ENCODE measurements around the gene TAGLN2.

Gene TAGLN2

GRCh38 chr1:159931101-159931794 lies 5.9 kb upstream of the TAGLN2 start:
- H3K27me3 ChIP-seq (ENCODE audit: control insufficient read depth, insufficient read depth, low read length): no peaks in the 10 kb centered on the region
- H3K4me1 ChIP-seq (ENCODE audit: control insufficient read depth, insufficient read depth, low read length): peaks cover 18% of the 10 kb centered on the region

GRCh38 chr1:159930634-159931033 lies 5.3 kb upstream of the TAGLN2 start:
- Histone ChIP-seq H3K27me3 (ENCODE audit: control insufficient read depth, insufficient read depth, low read length) (no peaks in the 10 kb centered on the region), H3K36me3 (ENCODE audit: control insufficient read depth, insufficient read depth, low read length) (no peaks in the 10 kb centered on the region), H3K4me3 (ENCODE audit: low read length) (no peak overlapping the region), H3K9ac (ENCODE audit: low read length) (no peak overlapping the region), H3K4me1 (ENCODE audit: control insufficient read depth, insufficient read depth, low read length) (peaks cover 20% of the 10 kb centered on the region), H3K9me3 (ENCODE audit: control insufficient read depth, low read length) (no peaks in the 10 kb centered on the region)

More at GRCh38 chr1:159931101-159931794, 5.9 kb upstream of the TAGLN2 start:
- Histone ChIP-seq H3K9me3 (ENCODE audit: control insufficient read depth, low read length) (no peaks in the 10 kb centered on the region), H3K4me3 (ENCODE audit: low read length) (no peak overlapping the region), H3K9ac (ENCODE audit: low read length) (no peak overlapping the region), H3K36me3 (ENCODE audit: control insufficient read depth, insufficient read depth, low read length) (no peaks in the 10 kb centered on the region)

- H3K9ac ChIP-seq (ENCODE audit: low read length): no peak overlapping the region
- no peak overlapping the region for H3K4me3 ChIP-seq (ENCODE audit: low read length)
- no peaks in the 10 kb centered on the region for H3K27me3 ChIP-seq (ENCODE audit: control insufficient read depth, insufficient read depth, low read length)
- H3K9me3 ChIP-seq (ENCODE audit: control insufficient read depth, low read length): no peaks in the 10 kb centered on the region
- H3K36me3 ChIP-seq (ENCODE audit: control insufficient read depth, insufficient read depth, low read length): no peaks in the 10 kb centered on the region
- H3K4me1 ChIP-seq (ENCODE audit: control insufficient read depth, insufficient read depth, low read length): peaks cover 20% of the 10 kb centered on the region
Measured at GRCh38 chr1:159930216-159930615, 4.9 kb upstream of the TAGLN2 start.

- Histone ChIP-seq H3K9me3 (ENCODE audit: control insufficient read depth, low read length) (no peaks in the 10 kb centered on the region), H3K9ac (ENCODE audit: low read length) (peak overlapping the region; percentile 42), H3K4me1 (ENCODE audit: control insufficient read depth, insufficient read depth, low read length) (peaks cover 20% of the 10 kb centered on the region), H3K27me3 (ENCODE audit: control insufficient read depth, insufficient read depth, low read length) (no peaks in the 10 kb centered on the region), H3K4me3 (ENCODE audit: low read length) (no peak overlapping the region), H3K36me3 (ENCODE audit: control insufficient read depth, insufficient read depth, low read length) (peaks cover 3% of the 10 kb centered on the region)
Measured at GRCh38 chr1:159929155-159930051, 4.1 kb upstream of the TAGLN2 start.

- Histone ChIP-seq H3K36me3 (ENCODE audit: control insufficient read depth, insufficient read depth, low read length) (peaks cover 3% of the 10 kb centered on the region), H3K9ac (ENCODE audit: low read length) (no peak overlapping the region), H3K27me3 (ENCODE audit: control insufficient read depth, insufficient read depth, low read length) (no peaks in the 10 kb centered on the region), H3K9me3 (ENCODE audit: control insufficient read depth, low read length) (no peaks in the 10 kb centered on the region), H3K4me3 (ENCODE audit: low read length) (no peak overlapping the region), H3K4me1 (ENCODE audit: control insufficient read depth, insufficient read depth, low read length) (peaks cover 20% of the 10 kb centered on the region)
Measured at GRCh38 chr1:159928491-159929050, 3.3 kb upstream of the TAGLN2 start.

GRCh38 chr1:159927849-159928431 lies 2.6 kb upstream of the TAGLN2 start:
- H3K27me3 ChIP-seq (ENCODE audit: control insufficient read depth, insufficient read depth, low read length): no peaks in the 10 kb centered on the region
- no peak overlapping the region for H3K9ac ChIP-seq (ENCODE audit: low read length)
- H3K4me3 ChIP-seq (ENCODE audit: low read length): no peak overlapping the region
- peaks cover 21% of the 10 kb centered on the region for H3K4me1 ChIP-seq (ENCODE audit: control insufficient read depth, insufficient read depth, low read length)
- H3K36me3 ChIP-seq (ENCODE audit: control insufficient read depth, insufficient read depth, low read length): peaks cover 3% of the 10 kb centered on the region
- H3K9me3 ChIP-seq (ENCODE audit: control insufficient read depth, low read length): no peaks in the 10 kb centered on the region

GRCh38 chr1:159927211-159927848 lies 2.0 kb upstream of the TAGLN2 start:
- H3K4me1 ChIP-seq (ENCODE audit: control insufficient read depth, insufficient read depth, low read length): peaks cover 22% of the 10 kb centered on the region
- no peaks in the 10 kb centered on the region for H3K9me3 ChIP-seq (ENCODE audit: control insufficient read depth, low read length)
- H3K4me3 ChIP-seq (ENCODE audit: low read length): no peak overlapping the region
- H3K27me3 ChIP-seq (ENCODE audit: control insufficient read depth, insufficient read depth, low read length): no peaks in the 10 kb centered on the region
- no peak overlapping the region for H3K9ac ChIP-seq (ENCODE audit: low read length)
- H3K36me3 ChIP-seq (ENCODE audit: control insufficient read depth, insufficient read depth, low read length): peaks cover 4% of the 10 kb centered on the region

GRCh38 chr1:159925719-159926078 lies 392 bp upstream of the TAGLN2 start:
- Histone ChIP-seq H3K27me3 (ENCODE audit: control insufficient read depth, insufficient read depth, low read length) (no peaks in the 10 kb centered on the region), H3K9me3 (ENCODE audit: control insufficient read depth, low read length) (no peaks in the 10 kb centered on the region), H3K9ac (ENCODE audit: low read length) (peak overlapping the region; percentile 98), H3K4me1 (ENCODE audit: control insufficient read depth, insufficient read depth, low read length) (peaks cover 38% of the 10 kb centered on the region), H3K36me3 (ENCODE audit: control insufficient read depth, insufficient read depth, low read length) (peaks cover 21% of the 10 kb centered on the region), H3K4me3 (ENCODE audit: low read length) (peak overlapping the region; percentile 97)

- H3K4me1 ChIP-seq (ENCODE audit: control insufficient read depth, insufficient read depth, low read length): peaks cover 49% of the 10 kb centered on the region
- H3K9ac ChIP-seq (ENCODE audit: low read length): peak overlapping the region; percentile 98
- H3K4me3 ChIP-seq (ENCODE audit: low read length): peak overlapping the region; percentile 97
- H3K27me3 ChIP-seq (ENCODE audit: control insufficient read depth, insufficient read depth, low read length): no peaks in the 10 kb centered on the region
- H3K36me3 ChIP-seq (ENCODE audit: control insufficient read depth, insufficient read depth, low read length): peaks cover 36% of the 10 kb centered on the region
- no peaks in the 10 kb centered on the region for H3K9me3 ChIP-seq (ENCODE audit: control insufficient read depth, low read length)
Measured at GRCh38 chr1:159924025-159924790, 1.1 kb downstream of the TAGLN2 start.

GRCh38 chr1:159923203-159924024 lies 1.9 kb downstream of the TAGLN2 start:
- Histone ChIP-seq H3K4me3 (ENCODE audit: low read length) (peak overlapping the region; percentile 97), H3K9me3 (ENCODE audit: control insufficient read depth, low read length) (no peaks in the 10 kb centered on the region), H3K4me1 (ENCODE audit: control insufficient read depth, insufficient read depth, low read length) (peaks cover 57% of the 10 kb centered on the region), H3K27me3 (ENCODE audit: control insufficient read depth, insufficient read depth, low read length) (no peaks in the 10 kb centered on the region), H3K36me3 (ENCODE audit: control insufficient read depth, insufficient read depth, low read length) (peaks cover 42% of the 10 kb centered on the region), H3K9ac (ENCODE audit: low read length) (peak overlapping the region; percentile 98)

All from mucosa of stomach (tissue), 1 donor.